ENCODE results near the gene ADCY1. TPM values are rescaled to one million over a fixed set of nuclear protein-coding genes. Genes with fewer than 3 reads are reported as not detected.
A peak's percentile ranks its signal among the peaks of the same experiment; 100 is the strongest.

The ADCY1 gene
- total and polyA plus RNA-seq, 12 donors = 0.46 to 8.6 (median 3.4) TPM

DNA sequence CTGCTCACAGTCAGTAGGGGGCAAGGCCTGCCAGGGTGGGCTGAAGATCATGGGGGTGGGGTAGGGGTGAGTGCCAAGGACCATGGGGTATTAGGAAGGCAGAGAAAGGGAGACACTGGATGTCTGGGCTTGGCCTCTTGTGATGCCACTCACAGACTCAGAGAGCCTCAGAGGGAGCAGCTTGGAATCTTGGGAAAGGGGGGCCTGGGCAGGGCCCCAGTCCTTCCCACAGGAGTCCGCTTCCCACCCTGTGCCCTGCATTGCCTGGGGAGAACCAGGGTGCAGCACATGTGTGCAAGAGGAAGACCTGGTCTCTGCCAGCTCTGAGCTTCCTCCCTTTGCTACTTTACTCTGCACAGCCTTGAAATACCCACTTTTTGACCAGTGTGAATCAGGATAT is 4.3 kb downstream of the ADCY1 start:
- Histone ChIP-seq H3K27ac (no peak overlapping the region), H3K9me3 (no peaks in the 10 kb centered on the region), H3K4me3 (no peak overlapping the region), H3K27me3 (peaks cover 0 to 37% (median 26%) of the 10 kb centered on the region in 7 donors), H3K36me3 (no peaks in the 10 kb centered on the region), H3K4me1 (peaks cover 3 to 33% (median 12%) of the 10 kb centered on the region in 9 donors)
- intact Hi-C loops (cut with DNase I) = no loop called here
- 100% methylated on average over 1 of the region's 1 CpG for WGBS, 2 donors
- TF ChIP-seq, protein P1, sequence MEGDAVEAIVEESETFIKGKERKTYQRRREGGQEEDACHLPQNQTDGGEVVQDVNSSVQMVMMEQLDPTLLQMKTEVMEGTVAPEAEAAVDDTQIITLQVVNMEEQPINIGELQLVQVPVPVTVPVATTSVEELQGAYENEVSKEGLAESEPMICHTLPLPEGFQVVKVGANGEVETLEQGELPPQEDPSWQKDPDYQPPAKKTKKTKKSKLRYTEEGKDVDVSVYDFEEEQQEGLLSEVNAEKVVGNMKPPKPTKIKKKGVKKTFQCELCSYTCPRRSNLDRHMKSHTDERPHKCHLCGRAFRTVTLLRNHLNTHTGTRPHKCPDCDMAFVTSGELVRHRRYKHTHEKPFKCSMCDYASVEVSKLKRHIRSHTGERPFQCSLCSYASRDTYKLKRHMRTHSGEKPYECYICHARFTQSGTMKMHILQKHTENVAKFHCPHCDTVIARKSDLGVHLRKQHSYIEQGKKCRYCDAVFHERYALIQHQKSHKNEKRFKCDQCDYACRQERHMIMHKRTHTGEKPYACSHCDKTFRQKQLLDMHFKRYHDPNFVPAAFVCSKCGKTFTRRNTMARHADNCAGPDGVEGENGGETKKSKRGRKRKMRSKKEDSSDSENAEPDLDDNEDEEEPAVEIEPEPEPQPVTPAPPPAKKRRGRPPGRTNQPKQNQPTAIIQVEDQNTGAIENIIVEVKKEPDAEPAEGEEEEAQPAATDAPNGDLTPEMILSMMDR (IDR thresholded peaks at IDR 0.05) = no peak
- DNase-seq (no peak), ATAC-seq (no peak)

DNA sequence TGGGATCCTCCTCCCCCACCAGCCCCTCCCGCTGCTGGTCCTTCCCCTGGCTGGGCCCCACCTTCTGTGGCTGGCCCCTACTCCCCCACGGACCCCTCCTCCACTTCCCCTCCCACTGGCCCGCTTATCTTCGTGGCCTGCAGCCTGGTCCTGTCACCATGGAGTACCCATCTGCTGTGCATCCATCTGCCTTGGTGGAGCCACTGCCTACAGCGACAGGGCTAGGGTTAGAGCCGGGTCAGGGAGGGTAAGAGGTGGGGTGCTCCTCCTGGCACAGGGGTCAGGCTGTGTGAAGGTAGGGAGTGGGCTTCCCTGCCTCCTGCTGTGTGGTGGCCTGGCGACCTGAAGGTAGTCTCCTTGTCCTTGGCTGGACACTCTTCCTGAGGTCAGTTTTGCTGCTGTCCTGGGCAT is 5.2 kb downstream of the ADCY1 start:
- Histone ChIP-seq H3K27ac (no peak overlapping the region), H3K4me3 (no peak overlapping the region), H3K36me3 (no peaks in the 10 kb centered on the region), H3K27me3 (peaks cover 0 to 34% (median 22%) of the 10 kb centered on the region in 7 donors), H3K4me1 (peaks cover 3 to 28% (median 12%) of the 10 kb centered on the region in 9 donors), H3K9me3 (no peaks in the 10 kb centered on the region)
- ATAC-seq (no peak), DNase-seq (no peak)
- intact Hi-C loops (cut with DNase I) = no loop called here
- TF ChIP-seq, protein P1 (IDR thresholded peaks at IDR 0.05) = no peak
- 50 to 68% methylated on average over 7 of the region's 7 CpGs for WGBS, 2 donors

DNA sequence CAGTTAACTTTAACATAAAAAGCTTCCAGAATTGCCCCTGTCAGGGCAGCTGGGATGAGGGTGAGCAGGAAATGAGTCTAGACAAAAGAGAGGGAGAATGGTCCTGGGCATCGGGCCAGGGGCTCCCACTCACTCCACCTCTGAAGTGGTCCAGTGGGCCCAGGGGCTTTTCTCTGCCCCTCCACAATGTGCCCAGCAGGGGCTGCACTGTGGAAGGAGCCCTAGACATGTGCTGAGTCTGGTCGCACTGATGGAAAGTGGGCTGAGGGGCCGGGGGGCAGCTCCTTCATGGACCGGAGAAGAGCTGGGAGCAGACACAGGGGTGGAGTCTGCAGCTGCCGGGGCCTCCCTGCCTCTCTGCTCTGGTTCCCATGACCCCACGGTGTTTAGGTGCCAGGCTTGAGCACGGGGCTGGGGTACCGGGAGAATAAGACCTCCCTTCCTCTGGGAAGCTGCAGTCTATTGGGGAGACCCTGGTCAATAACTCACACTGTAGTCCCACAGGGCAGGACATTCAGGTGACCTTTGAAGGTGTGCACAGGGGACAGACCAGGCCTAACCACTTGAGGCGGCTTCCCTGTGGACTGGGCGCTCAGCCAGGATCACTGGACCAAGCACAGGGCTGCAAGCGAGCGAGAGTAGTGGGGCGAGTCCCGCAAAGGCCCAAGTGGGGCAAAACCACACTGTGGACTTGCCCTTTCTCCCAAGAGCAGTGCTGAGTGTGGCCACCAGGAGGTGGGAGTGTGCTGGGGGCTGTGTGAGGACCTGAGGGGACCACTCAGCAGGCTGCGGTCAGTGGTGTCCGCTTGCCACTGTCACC is 6.1 kb downstream of the ADCY1 start:
- Histone ChIP-seq H3K27me3 (peaks cover 0 to 28% (median 15%) of the 10 kb centered on the region in 7 donors), H3K4me3 (no peak overlapping the region), H3K4me1 (peaks cover 0 to 21% (median 5%) of the 10 kb centered on the region in 9 donors), H3K36me3 (no peaks in the 10 kb centered on the region), H3K9me3 (no peaks in the 10 kb centered on the region), H3K27ac (no peak overlapping the region)
- intact Hi-C loops (cut with DNase I) = no loop called here
- ATAC-seq (peak in 2 of 8 donors; percentile 8 to 17), DNase-seq (no peak)
- TF ChIP-seq, protein P1 (IDR thresholded peaks at IDR 0.05) = peak in 7 of 9 donors; percentile 14 to 40 (median 24)
- WGBS, 2 donors = 75 to 77% methylated on average over 16 of the region's 16 CpGs

DNA sequence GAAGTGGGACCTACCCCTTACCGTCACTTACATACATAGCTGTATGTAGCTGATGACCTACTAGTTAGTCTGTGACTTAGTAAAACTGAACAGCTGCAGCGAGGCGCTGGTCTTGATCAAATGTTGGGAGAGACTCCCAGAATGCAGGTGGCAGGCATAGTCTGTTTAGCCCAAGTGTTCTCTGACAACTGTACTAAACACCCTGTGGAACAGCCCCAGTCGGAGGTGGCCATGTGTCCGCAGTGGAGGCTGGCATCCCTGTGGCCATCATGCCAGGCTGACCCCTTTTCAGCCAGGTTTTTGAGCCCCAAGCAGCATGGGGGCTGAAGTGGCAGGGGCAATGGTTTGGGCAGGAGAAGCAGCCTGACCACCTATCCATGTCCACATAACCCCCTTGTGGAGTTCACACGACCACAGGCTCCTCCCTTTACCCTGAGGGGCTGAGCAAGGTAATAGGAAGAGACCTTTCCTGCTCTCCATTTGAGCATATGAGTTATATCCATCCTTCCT is 7.2 kb downstream of the ADCY1 start:
- H3K4me3 ChIP-seq = no peak overlapping the region
- WGBS, 2 donors = 80 to 91% methylated on average over 6 of the region's 6 CpGs
- H3K36me3 ChIP-seq = no peaks in the 10 kb centered on the region
- H3K27me3 ChIP-seq = peaks cover 0 to 17% (median 4%) of the 10 kb centered on the region in 7 donors
- peaks cover 0 to 15% (median 0%) of the 10 kb centered on the region in 9 donors for H3K4me1 ChIP-seq
- no peak for ATAC-seq
- TF ChIP-seq, protein P1 (IDR thresholded peaks at IDR 0.05) = no peak
- intact Hi-C loops (cut with DNase I) = no loop called here
- DNase-seq = no peak
- H3K27ac ChIP-seq = no peak overlapping the region
- H3K9me3 ChIP-seq = no peaks in the 10 kb centered on the region
